NB4 (cell line): ENCODE data around the gene UNC5C.

Experiments used
- CTCF ChIP-seq: IDR thresholded peaks from one replicate; pipeline ENCODE4 v1.5.1; 2012; ENCODE audit warnings: low read depth, low read length
- POLR2A ChIP-seq: IDR thresholded peaks from 2 replicates; pipeline ENCODE4 v1.6.1; 2011; ENCODE audit warnings: mild to moderate bottlenecking; ENCODE audit not compliant: insufficient read length; ENCODE audit errors: extremely low read depth

GRCh38 chr4:95529946-95530345 lies 18.8 kb downstream of the UNC5C start:
- TF ChIP-seq CTCF (no peak), POLR2A (no peak)
